Naive thymus-derived CD4-positive, alpha-beta T cell (primary cell): Measurements from ENCODE around the gene EIF5. TPM values are rescaled to one million over a fixed set of nuclear protein-coding genes. Genes with fewer than 3 reads are reported as not detected.
A peak's percentile ranks its signal among the peaks of the same experiment; 100 is the strongest.

Source experiments
- ATAC-seq: fragments of 150-1000 bp; cut with Tn5 transposase; 2 replicates; pipeline ENCODE4 v1.10.0; 2021; ENCODE audit warnings: mild to moderate bottlenecking, moderate library complexity
- CTCF ChIA-PET: fragments of 350-600 bp; sonication (Branson Sonifier 250); formaldehyde crosslinking; loops from one replicate; lab custom pipeline; 2021; ENCODE audit warnings: antibody characterized with exemption; lab: Charles Lee
- POLR2A ChIA-PET: fragments of 350-600 bp; sonication (Branson Sonifier 250); formaldehyde crosslinking; loops from one replicate; lab custom pipeline; 2021; ENCODE audit warnings: antibody characterized with exemption, inconsistent platforms; lab: Charles Lee
- DNase-seq, 9 donors: peaks; one replicate each; pipeline versions ENCODE4 v3.0.0 to v3.0.0-alpha.2; 2020 to 2022; ENCODE audit warnings: mixed read lengths in 1 of 9
- H3K27ac ChIP-seq: one replicate; pipeline ENCODE4 v1.7.0; 2013; ENCODE audit warnings: mild to moderate bottlenecking, low read depth, low read length, moderate library complexity
- H3K27me3 ChIP-seq, 2 donors: one replicate each; pipeline ENCODE4 v1.7.0; 2013; ENCODE audit warnings: low read length in 2 of 2, mild to moderate bottlenecking in 2 of 2, moderate library complexity in 2 of 2; ENCODE audit not compliant: control insufficient read depth in 2 of 2, insufficient read depth in 2 of 2
- H3K36me3 ChIP-seq, 3 experiments: 1 replicate in 2 of 3; 2 replicates in 1 of 3; pipeline ENCODE4 v1.7.0; 2013; ENCODE audit warnings: low read length in 3 of 3, mild to moderate bottlenecking in 3 of 3, moderate library complexity in 1 of 3; ENCODE audit not compliant: insufficient read depth in 3 of 3, control insufficient read depth in 2 of 3
- H3K4me1 ChIP-seq, 2 donors: one replicate each; pipeline ENCODE4 v1.7.0; 2013; ENCODE audit warnings: low read length in 2 of 2, mild to moderate bottlenecking in 2 of 2, moderate library complexity in 1 of 2; ENCODE audit not compliant: control insufficient read depth in 2 of 2, insufficient read depth in 2 of 2
- H3K4me3 ChIP-seq: 2 replicates; pipeline ENCODE4 v1.7.0; 2013; ENCODE audit warnings: mild to moderate bottlenecking, low read length
- H3K9me3 ChIP-seq, 3 experiments: 1 replicate in 2 of 3; 2 replicates in 1 of 3; pipeline ENCODE4 v1.7.0; 2013; ENCODE audit warnings: low read length in 3 of 3; ENCODE audit not compliant: control insufficient read depth in 2 of 3
- H3K27ac Mint-ChIP-seq, 9 donors: one replicate each; pipeline ENCODE4 v1.8.0; 2020 to 2022; ENCODE audit warnings: mixed read lengths in 9 of 9, mild to moderate bottlenecking in 8 of 9, moderate library complexity in 5 of 9, inconsistent platforms in 2 of 9
- H3K27me3 Mint-ChIP-seq, 5 donors: one replicate each; pipeline ENCODE4 v1.8.0; 2021 to 2022; ENCODE audit warnings: mixed read lengths in 5 of 5, mild to moderate bottlenecking in 1 of 5
- H3K36me3 Mint-ChIP-seq, 5 donors: one replicate each; pipeline ENCODE4 v1.8.0; 2020 to 2022; ENCODE audit warnings: mixed read lengths in 5 of 5, mild to moderate bottlenecking in 3 of 5, inconsistent platforms in 1 of 5
- H3K4me1 Mint-ChIP-seq, 7 donors: one replicate each; pipeline ENCODE4 v1.8.0; 2020 to 2022; ENCODE audit warnings: mixed read lengths in 7 of 7, mild to moderate bottlenecking in 3 of 7, inconsistent platforms in 1 of 7
- H3K4me3 Mint-ChIP-seq, 10 donors: one replicate each; pipeline ENCODE4 v1.8.0; 2020 to 2022; ENCODE audit warnings: mild to moderate bottlenecking in 10 of 10, mixed read lengths in 10 of 10, moderate library complexity in 6 of 10, inconsistent platforms in 2 of 10
- H3K9me3 Mint-ChIP-seq, 11 donors: one replicate each; pipeline ENCODE4 v1.8.0; 2020 to 2022; ENCODE audit warnings: mixed read lengths in 11 of 11, mild to moderate bottlenecking in 4 of 11, inconsistent platforms in 1 of 11, moderate library complexity in 1 of 11
- intact Hi-C, 2 donors: fragments of 100-400 bp; cut with micrococcal nuclease; formaldehyde crosslinking; loops; one replicate each; pipeline ENCODE4 v1.15.1; 2023
- polyA plus RNA-seq, 2 donors: library from polyadenylated mRNA; unstranded; fragments of 300-500 nt; fragmentation: Illumina TruSeq; gene quantifications; one replicate each; pipeline ENCODE4 v1.2.3, GENCODE V29; 2021
- total RNA-seq, 6 experiments: library from RNA in 5 of 6; stranded (reverse) in 5 of 6; gene quantifications; 1 replicate in 5 of 6; 2 replicates in 1 of 6; pipeline ENCODE4 v1.2.3 and lab custom pipeline; 2021 to 2026

The EIF5 gene
- total and polyA plus RNA-seq, 7 experiments from 2014 or later = 182 to 716 (median 322) TPM

- CTCF ChIA-PET = interaction anchor here (0.7 kb wide), 1 partner anchor 396 kb away, joined by 3 read pairs; no protein-coding TSS in a partner anchor
- Mint-ChIP-seq H3K36me3 (no peaks in the 10 kb centered on the region), H3K4me1 (no peaks in the 10 kb centered on the region), H3K9me3 (peaks cover 0 to 3% (median 0%) of the 10 kb centered on the region in 11 donors), H3K27me3 (peaks cover 0 to 15% (median 9%) of the 10 kb centered on the region in 5 donors), H3K4me3 (no peak overlapping the region), H3K27ac (no peak overlapping the region)
- DNase-seq (no peak), ATAC-seq (no peak)
- Histone ChIP-seq H3K27me3 (no peaks in the 10 kb centered on the region), H3K9me3 (no peaks in the 10 kb centered on the region), H3K4me3 (no peak overlapping the region), H3K36me3 (no peaks in the 10 kb centered on the region), H3K27ac (no peak overlapping the region), H3K4me1 (no peaks in the 10 kb centered on the region)
- intact Hi-C loops = no loop called here
- POLR2A ChIA-PET = interaction anchor here (0.7 kb wide), 1 partner anchor 21 kb away, joined by 5 read pairs; no protein-coding TSS in a partner anchor
Measured at GRCh38 chr14:103370087-103370486, 36.0 kb downstream of the EIF5 start.

DNA sequence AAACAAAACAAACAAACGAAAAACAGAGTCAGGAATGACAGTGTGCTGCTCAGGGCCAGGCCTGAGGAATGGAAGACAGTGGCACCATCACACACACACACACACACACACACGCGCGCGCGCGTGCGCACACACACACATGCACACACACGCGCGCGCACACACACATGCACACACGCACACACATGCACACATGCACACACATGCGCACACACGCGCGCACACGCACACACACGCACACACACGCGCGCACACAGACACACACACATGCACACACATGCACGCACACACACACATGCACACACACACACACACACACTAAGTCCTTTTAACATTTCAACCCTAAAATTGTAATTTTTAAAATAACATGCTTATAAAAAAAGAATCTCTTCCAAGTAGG is 38.0 kb downstream of the EIF5 start:
- Mint-ChIP-seq H3K36me3 (no peaks in the 10 kb centered on the region), H3K27me3 (peaks cover 0 to 15% (median 9%) of the 10 kb centered on the region in 5 donors), H3K4me1 (no peaks in the 10 kb centered on the region), H3K4me3 (no peak overlapping the region), H3K9me3 (no peaks in the 10 kb centered on the region), H3K27ac (no peak overlapping the region)
- DNase-seq = no peak
- no peaks in the 10 kb centered on the region for H3K4me1 ChIP-seq
- H3K27ac ChIP-seq = no peak overlapping the region
- no peaks in the 10 kb centered on the region for H3K36me3 ChIP-seq
- H3K9me3 ChIP-seq = no peaks in the 10 kb centered on the region
- POLR2A ChIA-PET = no interaction called here
- H3K27me3 ChIP-seq = no peaks in the 10 kb centered on the region
- ATAC-seq = no peak
- H3K4me3 ChIP-seq = no peak overlapping the region
- CTCF ChIA-PET = no interaction called here
- intact Hi-C loops = no loop called here

- H3K36me3 ChIP-seq = no peaks in the 10 kb centered on the region
Measured at GRCh38 chr14:103372552-103373304, 38.7 kb downstream of the EIF5 start.

DNA sequence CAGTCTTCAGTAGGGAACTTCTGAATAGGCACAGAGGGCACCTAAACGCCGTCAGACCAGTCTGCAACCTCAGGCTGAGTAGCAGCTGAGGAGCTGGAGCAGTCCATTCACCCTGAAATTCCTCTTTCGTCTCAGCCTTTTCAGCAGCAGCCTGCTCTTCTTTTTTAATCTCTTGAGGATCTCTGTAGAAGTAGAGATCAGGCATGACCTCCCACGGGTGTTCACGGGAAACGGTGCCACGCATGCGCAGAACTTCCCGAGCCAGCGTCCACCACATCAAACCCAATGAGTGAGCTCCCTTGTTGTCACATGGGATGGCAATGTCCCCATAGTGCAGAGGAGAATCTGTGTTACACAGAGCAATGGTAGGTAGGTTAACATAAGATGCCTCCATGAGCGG is 40.1 kb downstream of the EIF5 start:
- no peaks in the 10 kb centered on the region for H3K4me1 ChIP-seq
- ChIA-PET POLR2A (no interaction called here), CTCF (no interaction called here)
- DNase-seq (no peak), ATAC-seq (no peak)
- H3K36me3 ChIP-seq = no peaks in the 10 kb centered on the region
- H3K9me3 ChIP-seq = no peaks in the 10 kb centered on the region
- peaks cover 0 to 23% (median 9%) of the 10 kb centered on the region in 5 donors for H3K27me3 Mint-ChIP-seq
- peak overlapping the region in 1 of 9 donors; percentile 20 for H3K27ac Mint-ChIP-seq
- no peaks in the 10 kb centered on the region for H3K27me3 ChIP-seq
- H3K4me3 Mint-ChIP-seq = no peak overlapping the region
- no peaks in the 10 kb centered on the region for H3K36me3 Mint-ChIP-seq
- no peaks in the 10 kb centered on the region for H3K9me3 Mint-ChIP-seq
- H3K4me1 Mint-ChIP-seq = peaks cover 0 to 2% (median 0%) of the 10 kb centered on the region in 7 donors
- no peak overlapping the region for H3K27ac ChIP-seq
- intact Hi-C loops = no loop called here
- no peak overlapping the region for H3K4me3 ChIP-seq

More at GRCh38 chr14:103372552-103373304, 38.7 kb downstream of the EIF5 start:
- Mint-ChIP-seq H3K9me3 (no peaks in the 10 kb centered on the region), H3K27me3 (peaks cover 0 to 15% (median 9%) of the 10 kb centered on the region in 5 donors), H3K27ac (no peak overlapping the region), H3K4me3 (no peak overlapping the region), H3K36me3 (no peaks in the 10 kb centered on the region), H3K4me1 (no peaks in the 10 kb centered on the region)
- peak; percentile 77 for ATAC-seq
- Histone ChIP-seq H3K27me3 (no peaks in the 10 kb centered on the region), H3K9me3 (no peaks in the 10 kb centered on the region), H3K27ac (no peak overlapping the region), H3K4me1 (no peaks in the 10 kb centered on the region), H3K4me3 (no peak overlapping the region)
- intact Hi-C loops = no loop called here
- DNase-seq = no peak
- ChIA-PET CTCF (interaction anchor here (0.9 kb wide), 1 partner anchor 19 kb away, joined by 3 read pairs; no protein-coding TSS in a partner anchor), POLR2A (no interaction called here)

DNA sequence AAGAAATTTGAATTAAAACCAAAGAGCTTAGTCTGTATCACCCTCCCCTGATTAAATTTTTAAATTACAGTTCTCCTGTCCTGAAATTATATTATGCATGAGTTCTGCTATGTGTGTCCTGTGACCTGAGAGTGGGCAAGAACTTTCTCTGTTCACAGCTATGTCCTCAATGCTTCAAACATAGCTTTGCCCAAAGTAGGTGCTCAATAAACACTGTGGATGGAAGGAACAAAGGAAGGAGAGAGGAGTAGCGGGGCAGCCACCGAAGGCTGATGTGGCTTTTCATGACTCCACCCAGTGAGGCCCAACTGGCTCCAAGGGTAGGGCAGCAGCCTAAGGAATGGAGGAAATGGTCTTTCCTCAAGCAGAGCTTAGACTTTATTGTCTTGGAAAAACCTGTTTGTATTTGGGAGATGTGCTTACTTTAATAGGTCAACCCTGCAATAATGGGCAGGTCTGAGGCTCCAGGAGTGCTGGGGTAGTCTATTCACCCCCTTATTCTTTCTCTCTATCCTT is 43.5 kb downstream of the EIF5 start:
- intact Hi-C loops = no loop called here
- ATAC-seq (no peak), DNase-seq (no peak)
- Histone ChIP-seq H3K27me3 (no peaks in the 10 kb centered on the region), H3K36me3 (no peaks in the 10 kb centered on the region), H3K4me3 (no peak overlapping the region), H3K9me3 (no peaks in the 10 kb centered on the region), H3K4me1 (no peaks in the 10 kb centered on the region), H3K27ac (no peak overlapping the region)
- ChIA-PET POLR2A (interaction anchor here (0.9 kb wide), 1 partner anchor 14 kb away, joined by 3 read pairs; no protein-coding TSS in a partner anchor), CTCF (interaction anchor here (0.6 to 0.9 kb wide), 2 partner anchors 13 to 93 kb away, joined by 3 read pairs; no protein-coding TSS in a partner anchor)
- Mint-ChIP-seq H3K27me3 (peaks cover 0 to 34% (median 9%) of the 10 kb centered on the region in 5 donors), H3K4me3 (no peak overlapping the region), H3K27ac (no peak overlapping the region), H3K9me3 (no peaks in the 10 kb centered on the region), H3K4me1 (peaks cover 0 to 9% (median 0%) of the 10 kb centered on the region in 7 donors), H3K36me3 (peaks cover 0 to 1% (median 0%) of the 10 kb centered on the region in 5 donors)

GRCh38 chr14:103378038-103378854 is 44.2 kb downstream of the EIF5 start:
- POLR2A ChIA-PET = interaction anchor here (0.9 kb wide), 1 partner anchor 13 kb away, joined by 3 read pairs; no protein-coding TSS in a partner anchor
- peaks cover 0 to 1% (median 0%) of the 10 kb centered on the region in 5 donors for H3K36me3 Mint-ChIP-seq
- no peak overlapping the region for H3K27ac Mint-ChIP-seq
- Histone ChIP-seq H3K4me3 (no peak overlapping the region), H3K27me3 (no peaks in the 10 kb centered on the region), H3K9me3 (no peaks in the 10 kb centered on the region), H3K27ac (no peak overlapping the region), H3K36me3 (no peaks in the 10 kb centered on the region), H3K4me1 (no peaks in the 10 kb centered on the region)
- no peak for DNase-seq
- intact Hi-C loops = no loop called here
- peaks cover 0 to 12% (median 0%) of the 10 kb centered on the region in 7 donors for H3K4me1 Mint-ChIP-seq
- ATAC-seq = no peak
- no peak overlapping the region for H3K4me3 Mint-ChIP-seq
- CTCF ChIA-PET = interaction anchor here (0.6 to 0.9 kb wide), 2 partner anchors 12 to 92 kb away, joined by 3 read pairs; no protein-coding TSS in a partner anchor
- no peaks in the 10 kb centered on the region for H3K9me3 Mint-ChIP-seq
- peaks cover 0 to 34% (median 9%) of the 10 kb centered on the region in 5 donors for H3K27me3 Mint-ChIP-seq
